Fibroblast of lung (primary cell): ENCODE data around the gene ABCA4.

Experiments used
- CTCF ChIP-seq, 2 donors: IDR thresholded peaks in 1 of 2; conservative IDR thresholded peaks in 1 of 2; 1 replicate in 1 of 2; 2 replicates in 1 of 2; pipeline ENCODE4 v1.5.1; 2011 to 2012; ENCODE audit warnings: low read length in 2 of 2, control low read depth in 1 of 2, inconsistent platforms in 1 of 2, low read depth in 1 of 2, mild to moderate bottlenecking in 1 of 2
- EZH2 ChIP-seq: IDR thresholded peaks from 2 replicates; pipeline ENCODE4 v1.5.1; 2012; ENCODE audit warnings: low read length, control low read depth, mild to moderate bottlenecking; ENCODE audit errors: missing control alignments

DNA sequence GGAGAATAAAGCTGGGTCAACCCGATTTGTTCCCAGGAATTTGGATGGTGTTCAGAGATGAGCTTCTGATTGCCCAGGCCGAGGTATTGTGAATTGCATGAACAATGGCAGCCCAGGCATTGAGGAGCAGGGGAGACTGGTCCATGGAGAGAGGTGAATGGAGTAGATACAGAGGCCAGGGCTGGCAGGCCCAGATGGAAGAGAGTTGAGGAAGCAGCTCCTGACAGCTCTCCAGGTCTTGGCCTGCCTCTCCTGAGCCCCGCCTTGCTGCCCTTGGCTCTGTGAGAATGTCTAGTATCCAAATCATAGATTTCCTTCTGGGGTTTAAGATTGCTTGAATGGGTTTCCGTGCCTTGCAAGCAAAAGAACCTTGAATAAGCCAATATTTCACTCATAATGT lies 11.5 kb downstream of the ABCA4 start:
- no peak for TF ChIP-seq CTCF (conservative IDR thresholded peaks at IDR 0.05 in 1 of 2, IDR thresholded peaks at IDR 0.05 in 1 of 2; ENCODE audit: low read depth in 1 of 2, low read length in 2 of 2)
- no peak for TF ChIP-seq EZH2
